GM18951 (cell line): ENCODE data around the gene GRAMD1B.

Source experiments
- POLR2A ChIP-seq: IDR thresholded peaks from 4 replicates; pipeline ENCODE4 v1.6.1; 2011; ENCODE audit warnings: mild to moderate bottlenecking; ENCODE audit not compliant: insufficient read length, insufficient read depth; ENCODE audit errors: extremely low read depth
- in situ Hi-C: fragments of 300-500 bp; cut with MboI; formaldehyde crosslinking; loops from one replicate; pipeline ENCODE4 v1.12.0; 2022; ENCODE audit warnings: low sequenced_read_pairs, mixed read lengths, inconsistent platforms; ENCODE audit not compliant: unreplicated experiment

Gene GRAMD1B

DNA sequence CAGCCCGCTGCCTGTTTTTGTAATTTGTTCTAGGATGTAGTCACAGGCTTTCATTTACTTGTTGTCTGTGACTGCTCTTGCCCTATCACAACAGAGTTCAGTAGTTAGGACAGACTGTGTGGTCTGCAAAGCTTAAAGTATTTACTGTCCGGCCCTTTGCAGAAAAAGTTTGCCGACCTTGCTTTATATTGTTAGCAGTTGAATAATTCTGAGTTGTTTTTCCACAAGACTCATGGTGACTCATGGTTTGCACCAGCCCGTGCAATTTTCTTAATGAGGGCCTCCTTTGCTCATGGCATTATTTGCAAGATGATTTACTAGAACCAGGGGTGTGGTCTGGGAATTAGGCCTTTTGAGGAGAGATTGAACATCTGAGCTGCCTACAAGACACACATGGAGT, 113.7 kb downstream of the GRAMD1B start:
- no peak for TF ChIP-seq POLR2A
- in situ Hi-C loops = no loop called here

DNA sequence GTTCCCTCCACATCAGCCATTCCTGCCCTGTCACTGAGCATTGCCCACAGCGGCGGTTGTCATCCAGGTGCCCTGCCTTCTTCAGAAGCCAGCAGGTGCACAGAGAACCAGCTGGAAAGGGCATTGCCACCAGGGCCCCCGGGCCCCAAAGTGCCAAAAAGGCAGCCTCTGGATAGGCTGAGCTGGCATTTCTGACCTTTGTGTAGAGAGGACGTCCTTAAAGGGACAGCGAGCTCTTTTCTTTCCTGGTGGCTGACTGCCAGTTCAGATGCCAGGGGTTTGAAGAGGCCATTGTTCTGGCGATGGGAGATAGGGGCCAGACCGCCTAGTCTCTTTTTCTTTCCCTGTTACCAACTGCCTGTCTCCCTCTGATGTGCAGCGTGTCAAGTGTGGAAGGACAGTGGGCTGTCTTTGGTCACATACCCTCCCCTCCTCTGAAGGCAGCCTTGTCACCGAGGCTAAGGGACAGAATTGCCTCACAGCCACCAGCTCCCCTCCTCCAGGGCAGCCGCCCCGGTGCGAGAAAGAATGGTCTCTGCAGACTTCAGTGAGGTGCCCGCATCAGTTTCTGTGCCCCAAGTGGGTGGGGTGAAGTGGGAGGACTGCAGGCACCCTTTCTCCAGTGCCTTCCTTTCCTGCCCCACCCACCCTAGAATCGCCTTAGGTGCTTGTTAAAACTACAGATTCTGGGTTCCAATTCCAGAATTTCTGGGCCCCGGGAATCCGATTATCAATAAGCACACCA, 114.7 kb downstream of the GRAMD1B start:
- in situ Hi-C loops = no loop called here
- TF ChIP-seq POLR2A = no peak

DNA sequence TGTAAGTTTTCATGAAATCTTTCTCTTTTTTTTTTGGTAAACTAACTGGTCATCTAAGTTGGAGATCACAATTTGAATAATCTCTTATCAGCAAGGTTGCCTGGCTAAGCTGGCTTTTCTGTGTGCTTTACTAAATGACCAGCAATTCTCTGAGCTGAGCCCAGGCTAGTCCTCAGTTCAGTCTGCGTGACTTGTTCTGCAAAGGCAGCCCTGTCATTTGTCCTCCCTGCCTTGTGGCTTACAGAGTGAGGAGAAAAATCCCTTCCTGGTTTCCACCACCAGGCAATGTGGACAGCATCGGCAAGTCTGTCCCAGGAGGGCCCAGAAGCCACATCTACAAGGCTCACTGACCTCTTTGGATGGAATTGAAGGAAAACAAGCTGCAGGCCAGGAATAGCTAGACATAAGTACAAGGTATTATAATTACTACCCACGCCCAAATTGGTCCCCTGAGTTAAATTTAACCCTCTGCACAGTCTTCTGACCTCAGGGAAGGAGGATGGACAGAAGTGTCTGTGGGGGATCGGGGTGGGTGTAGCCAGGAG, 115.7 kb downstream of the GRAMD1B start:
- TF ChIP-seq POLR2A = no peak
- in situ Hi-C loops = no loop called here

DNA sequence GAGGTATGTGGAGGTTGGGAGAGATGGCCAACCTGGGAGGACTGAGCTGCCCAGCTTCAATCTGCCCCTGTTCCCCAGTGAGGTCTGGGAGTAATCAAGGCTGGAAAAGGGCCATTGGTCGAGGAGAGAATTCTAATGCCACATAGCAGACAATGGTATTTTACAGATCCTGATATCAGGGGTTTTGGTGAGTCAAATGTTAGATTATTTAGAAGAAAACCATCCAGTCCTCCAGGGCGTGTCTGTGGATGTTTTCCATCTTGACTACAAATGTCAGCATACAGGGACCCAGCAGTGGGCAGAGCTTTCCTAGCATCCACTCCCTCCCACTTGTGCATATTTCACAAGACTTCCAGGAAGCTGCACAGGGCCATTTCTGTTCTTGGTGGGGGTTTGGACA, 116.4 kb downstream of the GRAMD1B start:
- no peak for TF ChIP-seq POLR2A
- in situ Hi-C loops = no loop called here

DNA sequence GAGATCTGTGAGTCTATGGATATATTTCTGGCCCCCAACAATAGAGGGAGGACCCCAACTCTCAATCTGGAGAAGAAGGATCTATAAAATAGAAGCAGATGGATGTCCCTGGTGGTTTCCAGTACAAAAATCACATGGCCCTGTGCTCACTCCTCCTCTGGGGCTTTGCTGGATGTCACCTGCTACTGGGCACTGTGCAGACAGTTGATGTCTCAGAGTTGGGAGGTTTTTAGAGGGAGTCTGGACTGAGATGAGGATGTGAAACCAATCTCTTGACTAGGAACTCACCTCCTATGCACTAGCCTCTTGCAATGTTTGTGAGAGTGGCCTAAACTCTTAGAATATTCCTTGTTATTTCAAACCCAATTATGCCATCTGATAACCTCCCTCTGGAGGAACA, 117.1 kb downstream of the GRAMD1B start:
- TF ChIP-seq POLR2A = no peak
- in situ Hi-C loops = no loop called here

DNA sequence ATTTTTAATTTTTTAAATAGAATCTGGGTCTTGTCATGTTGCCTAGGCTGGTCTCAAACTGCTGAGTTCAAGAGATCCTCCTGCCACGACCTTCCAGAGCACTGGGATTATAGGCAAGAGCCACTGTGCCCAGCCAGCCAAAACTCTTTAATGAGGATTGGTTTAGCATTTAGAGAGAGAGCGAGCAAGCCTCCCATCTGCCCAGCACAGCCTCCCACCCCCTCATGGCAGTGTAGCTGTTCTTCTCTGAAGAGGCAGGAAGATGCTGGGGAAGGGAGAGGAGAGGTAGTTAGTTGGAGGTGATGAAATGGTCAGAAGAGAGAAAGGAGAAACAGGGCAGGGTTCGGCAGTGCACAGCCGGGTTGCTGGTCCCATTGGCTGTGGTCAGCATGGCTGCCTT, 118.7 kb downstream of the GRAMD1B start:
- in situ Hi-C loops = no loop called here
- no peak for TF ChIP-seq POLR2A

DNA sequence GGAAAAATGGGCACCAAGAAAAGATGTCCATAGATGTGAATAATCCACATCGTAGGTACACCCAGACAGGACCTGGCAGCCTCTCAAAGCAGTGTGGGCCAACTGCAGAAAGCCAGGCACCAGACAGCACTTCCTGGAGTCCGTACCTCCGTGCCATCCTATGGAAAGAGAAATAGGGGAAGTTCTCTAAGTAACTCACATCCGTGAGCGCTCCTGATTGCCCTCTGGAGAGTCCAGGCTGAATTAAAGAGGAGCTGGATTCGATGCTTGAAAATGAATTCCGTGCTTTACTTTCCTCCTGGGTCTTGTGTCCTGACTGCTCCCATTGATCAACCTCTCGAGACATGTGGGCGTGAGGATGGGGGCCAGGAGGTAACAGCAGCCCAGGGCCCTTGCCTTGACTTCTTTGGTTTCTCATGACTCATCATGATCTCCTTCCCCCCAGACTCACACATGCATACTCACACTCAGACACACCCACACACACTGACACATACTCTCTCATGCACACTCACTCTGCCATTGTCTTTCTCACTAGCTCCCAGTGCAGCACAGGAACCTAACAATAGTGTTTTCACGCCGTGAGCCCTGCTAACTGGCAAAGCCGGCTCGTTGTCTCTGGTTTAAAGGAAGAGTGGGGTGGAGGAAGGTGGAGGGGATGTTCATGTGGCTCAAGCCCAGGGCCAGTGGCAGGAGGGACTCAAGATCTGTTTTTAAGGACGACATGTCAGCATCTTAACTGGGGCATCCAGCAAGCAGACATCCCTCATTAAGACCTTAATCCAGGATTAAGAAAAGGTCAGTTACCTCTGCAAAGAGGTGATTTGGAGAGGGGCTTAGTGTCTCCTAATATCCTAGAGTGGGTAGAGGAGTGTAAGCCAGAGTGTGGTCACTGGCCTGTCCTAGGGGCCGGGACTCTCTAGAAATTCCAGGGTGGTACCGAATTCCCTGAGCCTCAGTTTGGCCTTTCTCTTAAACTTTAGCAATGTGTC, 120.2 kb downstream of the GRAMD1B start:
- in situ Hi-C loops = no loop called here
- TF ChIP-seq POLR2A = no peak

DNA sequence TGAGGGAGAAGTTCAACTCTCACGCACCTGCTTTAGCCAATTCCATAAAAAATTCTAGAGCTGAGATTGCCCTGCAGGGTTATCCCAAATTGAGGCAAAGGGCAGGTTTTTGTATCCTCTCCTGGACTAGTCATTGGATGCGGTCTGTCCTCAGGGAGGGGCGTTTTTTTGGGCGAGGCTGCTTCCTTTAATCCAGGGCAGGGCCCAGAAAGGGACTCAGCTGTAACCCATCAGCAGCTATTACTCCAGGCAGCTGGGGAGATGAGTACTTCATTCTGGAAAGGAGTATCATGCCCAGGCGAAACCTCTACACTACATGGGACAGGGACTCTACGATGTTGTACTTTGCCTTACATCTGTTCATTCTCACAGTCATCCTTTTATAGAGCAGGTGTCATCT, 121.0 kb downstream of the GRAMD1B start:
- in situ Hi-C loops = no loop called here
- TF ChIP-seq POLR2A = no peak

DNA sequence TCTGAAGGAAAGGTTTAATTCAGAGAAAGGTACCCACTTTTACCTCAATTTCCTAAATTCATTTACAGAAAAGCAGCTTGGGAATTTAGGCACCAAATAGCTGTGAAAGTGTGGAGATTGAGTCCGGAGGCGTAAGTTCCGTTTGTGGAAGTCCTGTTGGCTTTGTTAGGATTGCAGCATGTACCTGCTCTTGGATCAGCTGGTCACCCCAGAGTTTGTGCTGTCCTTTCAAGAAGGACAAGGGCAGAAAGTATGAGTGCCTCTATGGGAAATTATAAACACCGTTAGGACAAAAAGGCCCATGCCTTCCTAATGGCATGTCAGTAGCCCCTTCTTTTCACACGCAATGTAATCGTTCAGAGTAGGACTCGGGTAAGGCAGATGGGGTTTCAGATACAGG, 126.6 kb downstream of the GRAMD1B start:
- no peak for TF ChIP-seq POLR2A
- in situ Hi-C loops = no loop called here

DNA sequence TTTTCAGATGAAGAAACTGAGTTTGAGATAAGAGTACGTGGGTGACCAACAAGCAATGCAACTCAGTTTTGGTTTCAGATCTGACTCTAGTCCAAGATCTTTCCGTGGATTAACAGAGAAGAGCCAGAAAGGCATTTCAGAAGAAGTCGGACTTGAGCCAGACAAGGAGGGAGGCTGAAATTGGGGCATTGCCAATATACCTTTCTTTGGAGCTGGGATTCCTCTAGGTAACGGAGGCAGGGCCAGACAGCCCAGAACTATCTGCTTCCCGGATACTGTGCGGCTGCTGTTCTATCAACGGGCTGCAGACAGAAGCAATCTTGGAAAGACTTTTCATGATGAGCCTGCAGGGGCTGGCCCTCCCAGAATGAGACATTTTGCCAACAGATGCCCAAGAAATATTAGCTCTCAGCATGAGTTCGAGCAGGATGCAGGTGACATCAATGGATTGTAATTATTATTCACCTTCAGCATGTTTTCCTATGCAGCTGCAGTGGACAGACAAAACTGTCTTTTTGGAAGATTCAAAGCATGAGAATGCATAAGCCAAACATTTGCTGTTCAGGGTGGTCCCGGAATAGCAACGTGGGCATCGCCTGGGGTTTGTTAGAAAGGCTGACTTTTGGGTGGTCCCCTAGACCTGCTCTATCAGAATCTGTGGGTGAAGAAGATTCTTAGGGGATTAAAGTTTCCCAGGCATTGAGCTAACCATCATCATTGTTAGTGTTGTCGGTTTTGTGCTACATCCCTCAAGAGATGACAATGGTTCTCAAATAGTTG, 128.7 kb downstream of the GRAMD1B start:
- in situ Hi-C loops = no loop called here
- no peak for TF ChIP-seq POLR2A

DNA sequence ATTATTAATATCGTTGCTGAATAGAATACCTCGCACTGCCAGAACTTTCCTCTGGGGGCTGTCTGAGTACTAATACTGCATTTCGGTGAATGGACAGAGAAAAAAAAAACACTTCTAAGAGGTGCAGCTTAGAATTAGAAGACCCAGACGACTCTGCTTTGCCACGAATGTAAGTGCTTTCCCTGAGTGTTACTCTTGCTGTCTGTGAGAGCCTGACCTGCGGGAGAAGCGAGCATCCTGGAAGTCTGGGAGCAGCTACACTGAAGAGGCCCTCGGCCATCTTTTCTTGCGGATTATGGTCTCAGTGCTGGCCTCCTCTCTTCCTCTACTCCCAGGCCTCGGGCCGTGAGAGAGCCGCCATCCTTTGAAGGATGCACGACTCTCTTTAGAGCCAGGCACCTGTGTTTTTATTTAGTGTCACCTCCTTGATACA, 129.5 kb downstream of the GRAMD1B start:
- in situ Hi-C loops = no loop called here

DNA sequence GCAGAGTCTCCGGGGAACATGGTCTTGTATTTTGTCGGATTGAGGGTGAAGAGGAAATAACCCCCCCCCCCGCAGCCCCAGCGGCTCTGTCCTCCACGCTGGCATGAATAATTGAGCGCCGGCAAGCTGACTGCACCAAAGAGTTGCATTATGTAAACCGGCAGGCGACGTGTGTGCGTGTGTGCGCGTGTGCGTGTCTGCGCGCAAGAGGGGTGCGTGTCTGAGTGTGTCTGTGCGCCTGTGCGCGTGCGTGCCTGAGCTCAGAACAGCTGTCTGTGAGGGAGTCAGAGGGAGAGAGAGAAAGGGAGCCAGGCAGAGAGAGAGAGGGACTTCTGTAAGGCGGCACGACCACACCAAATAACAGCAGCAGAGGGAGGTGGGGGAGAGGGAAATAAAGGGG, 129.9 kb downstream of the GRAMD1B start:
- in situ Hi-C loops = no loop called here
- no peak for TF ChIP-seq POLR2A

More for the DNA sequence above, 129.5 kb downstream of the GRAMD1B start:
- no peak for TF ChIP-seq POLR2A

DNA sequence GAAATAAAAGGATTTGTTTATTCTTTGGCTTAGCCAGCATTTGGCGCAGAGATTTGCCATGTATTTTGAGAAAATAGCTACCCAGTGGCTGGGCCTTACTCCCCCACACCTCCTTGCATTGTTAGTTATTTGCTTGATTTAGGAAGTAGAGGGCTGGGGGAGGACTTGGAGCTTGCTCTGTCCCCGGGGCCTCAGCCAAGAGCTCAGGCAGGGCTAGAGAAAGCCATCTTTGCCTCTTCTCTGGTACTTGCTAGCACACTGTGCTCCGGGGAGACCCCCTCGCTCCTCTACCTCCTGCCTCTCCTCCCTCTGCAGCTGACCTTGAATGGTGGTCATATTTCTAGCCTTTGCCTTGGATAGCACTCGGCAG, 131.3 kb downstream of the GRAMD1B start:
- no peak for TF ChIP-seq POLR2A
- in situ Hi-C loops = no loop called here

DNA sequence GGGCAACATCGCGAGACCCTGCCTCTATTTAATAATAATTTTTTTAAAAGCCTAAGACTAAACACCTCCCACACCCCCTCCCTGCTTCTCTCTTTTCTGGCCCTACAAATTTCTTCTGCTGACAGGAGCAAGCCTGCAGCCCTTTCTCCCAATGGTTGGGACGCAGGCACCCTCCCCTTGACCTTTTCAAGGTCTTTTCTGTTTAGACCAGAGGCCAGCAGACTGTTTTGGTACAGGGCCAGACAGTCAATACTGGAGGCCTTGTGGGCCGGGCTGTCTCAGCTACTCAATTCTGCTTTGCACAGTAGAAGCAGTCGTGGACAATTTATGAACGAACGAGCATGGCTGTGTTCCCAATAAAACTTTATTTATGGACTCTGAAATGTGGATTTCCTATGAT, 132.1 kb downstream of the GRAMD1B start:
- in situ Hi-C loops = no loop called here

More for the DNA sequence above, 132.1 kb downstream of the GRAMD1B start:
- TF ChIP-seq POLR2A = no peak
